H1 (cell line): ENCODE results near the gene PCDHGA1. TPM values are rescaled to one million over a fixed set of nuclear protein-coding genes. Genes with fewer than 3 reads are reported as not detected.

Experiments
- CTCF ChIA-PET: fragments of 300-600 bp; sonication (Branson Sonifier 250); formaldehyde crosslinking; loops from one replicate; lab custom pipeline; 2021; ENCODE audit not compliant: partially characterized antibody; lab: Charles Lee
- POLR2A ChIA-PET: fragments of 300-600 bp; sonication (Branson Sonifier 250); formaldehyde crosslinking; loops from one replicate; lab custom pipeline; 2021; ENCODE audit warnings: inconsistent platforms; ENCODE audit not compliant: partially characterized antibody; lab: Charles Lee
- DNase-seq, 2 experiments: peaks; one replicate each; pipeline versions ENCODE4 v3.0.0 to v3.0.0-alpha.2; 2010 to 2022; ENCODE audit warnings: low spot score in 2 of 2, low read depth in 1 of 2, mixed read lengths in 1 of 2
- FAIRE-seq: peaks from 2 replicates; lab custom pipeline; 2011; peaks lifted over from hg19 to GRCh38; lab: Jason Lieb, UNC
- H2AFZ ChIP-seq: 2 replicates; pipeline ENCODE4 v1.8.1; 2012; ENCODE audit warnings: low read length, inconsistent platforms
- H2AK5ac ChIP-seq: 2 replicates; pipeline ENCODE4 v1.6.1; 2013; ENCODE audit warnings: low read depth, low read length
- H2BK120ac ChIP-seq: replicated peaks from 2 replicates; pipeline ENCODE3; 2013; ENCODE audit warnings: low read depth, low read length, inconsistent platforms
- H2BK12ac ChIP-seq: 2 replicates; pipeline ENCODE4 v1.6.1; 2013; ENCODE audit warnings: low read depth, low read length
- H2BK15ac ChIP-seq: 2 replicates; pipeline ENCODE4 v1.6.1; 2013; ENCODE audit warnings: low read length
- H2BK20ac ChIP-seq: 2 replicates; pipeline ENCODE4 v1.6.1; 2013; ENCODE audit warnings: low read length
- H2BK5ac ChIP-seq: 2 replicates; pipeline ENCODE4 v1.6.1; 2013; ENCODE audit warnings: low read depth, low read length
- H3K14ac ChIP-seq: 2 replicates; pipeline ENCODE4 v1.6.1; 2013; ENCODE audit warnings: inconsistent platforms; ENCODE audit not compliant: insufficient read length
- H3K18ac ChIP-seq: 2 replicates; pipeline ENCODE4 v1.6.1; 2013; ENCODE audit warnings: low read length; ENCODE audit errors: extremely low read depth
- H3K23ac ChIP-seq: 2 replicates; pipeline ENCODE4 v1.6.1; 2013; ENCODE audit warnings: inconsistent platforms; ENCODE audit not compliant: insufficient read length
- H3K23me2 ChIP-seq: 2 replicates; pipeline ENCODE4 v1.6.1; 2013; ENCODE audit warnings: low read depth, low read length
- H3K27ac ChIP-seq: 2 replicates; pipeline ENCODE4 v1.6.1; 2011; ENCODE audit warnings: low read depth, low read length, inconsistent platforms
- H3K27me3 ChIP-seq, 4 experiments: replicated peaks in 1 of 4; 1 replicate in 1 of 4; 2 replicates in 3 of 4; pipeline versions ENCODE4 v1.6.1 to v1.8.1; 2011 to 2013; ENCODE audit warnings: low read length in 3 of 4, mild to moderate bottlenecking in 3 of 4, inconsistent platforms in 2 of 4, mixed read lengths in 2 of 4, moderate library complexity in 1 of 4; ENCODE audit not compliant: control insufficient read depth in 3 of 4, insufficient read depth in 3 of 4; ENCODE audit errors: extremely low read depth in 1 of 4
- H3K36me3 ChIP-seq, 4 experiments: 2 replicates each; pipeline versions ENCODE4 v1.6.1 to v1.8.1; 2011 to 2013; ENCODE audit warnings: mild to moderate bottlenecking in 4 of 4, low read length in 3 of 4, moderate library complexity in 2 of 4, control low read depth in 1 of 4, inconsistent platforms in 1 of 4; ENCODE audit not compliant: insufficient read depth in 4 of 4, control insufficient read depth in 2 of 4
- H3K4ac ChIP-seq: replicated peaks from 2 replicates; pipeline ENCODE3; 2013; ENCODE audit warnings: low read length, low read depth, mixed read lengths, inconsistent platforms; ENCODE audit not compliant: insufficient read length
- H3K4me1 ChIP-seq, 4 experiments: replicated peaks in 1 of 4; 1 replicate in 1 of 4; 2 replicates in 3 of 4; pipeline versions ENCODE4 v1.6.1 to v1.8.1; 2011 to 2013; ENCODE audit warnings: low read length in 3 of 4, inconsistent platforms in 2 of 4, mixed read lengths in 1 of 4; ENCODE audit not compliant: insufficient read depth in 4 of 4, control insufficient read depth in 3 of 4
- H3K4me2 ChIP-seq, 2 experiments: 2 replicates each; pipeline versions ENCODE4 v1.6.1 to v1.8.1; 2011 to 2013; ENCODE audit warnings: low read depth in 2 of 2, low read length in 2 of 2, control low read depth in 1 of 2, inconsistent platforms in 1 of 2, mild to moderate bottlenecking in 1 of 2; ENCODE audit not compliant: insufficient read depth in 1 of 2
- H3K4me3 ChIP-seq, 4 experiments: fragments of 200-600, 300-600 bp in 1 of 4; sonication (generic), shearing (Covaris generic), sonication (Bioruptor Twin) in 1 of 4; 2 replicates each; pipeline versions ENCODE4 v1.5.1 to v1.8.1; 2011 to 2016; ENCODE audit warnings: low read length in 4 of 4, low read depth in 3 of 4, control low read depth in 2 of 4, inconsistent platforms in 2 of 4, mild to moderate bottlenecking in 2 of 4, mixed read lengths in 1 of 4, moderate library complexity in 1 of 4; ENCODE audit not compliant: insufficient read depth in 2 of 4; ENCODE audit errors: extremely low read depth in 1 of 4
- H3K56ac ChIP-seq: replicated peaks from 2 replicates; pipeline ENCODE3; 2013; ENCODE audit warnings: low read depth, mild to moderate bottlenecking, mixed read lengths, low read length, inconsistent platforms; ENCODE audit not compliant: insufficient read length
- H3K79me1 ChIP-seq: 2 replicates; pipeline ENCODE4 v1.6.1; 2013; ENCODE audit warnings: low read depth, low read length, control low read depth
- H3K79me2 ChIP-seq, 2 experiments: 2 replicates each; pipeline versions ENCODE4 v1.6.1 to v1.8.1; 2012 to 2013; ENCODE audit warnings: low read length in 2 of 2, mild to moderate bottlenecking in 2 of 2, inconsistent platforms in 1 of 2; ENCODE audit not compliant: insufficient read depth in 2 of 2, control insufficient read depth in 1 of 2
- H3K9ac ChIP-seq, 4 experiments: replicated peaks in 1 of 4; 1 replicate in 1 of 4; 2 replicates in 3 of 4; pipeline versions ENCODE4 v1.6.1 to v1.8.1; 2011 to 2013; ENCODE audit warnings: low read depth in 3 of 4, low read length in 3 of 4, control low read depth in 2 of 4, mild to moderate bottlenecking in 2 of 4, moderate library complexity in 2 of 4, inconsistent platforms in 1 of 4; ENCODE audit errors: extremely low read depth in 1 of 4
- H3K9me3 ChIP-seq, 2 experiments: 2 replicates each; pipeline versions ENCODE4 v1.6.1 to v1.8.1; 2012 to 2013; ENCODE audit warnings: mild to moderate bottlenecking in 2 of 2, moderate library complexity in 2 of 2, control low read depth in 1 of 2, inconsistent platforms in 1 of 2, low read depth in 1 of 2, low read length in 1 of 2, mixed read lengths in 1 of 2; ENCODE audit not compliant: insufficient read depth in 2 of 2
- H4K20me1 ChIP-seq, 2 experiments: replicated peaks in 1 of 2; 2 replicates each; pipeline versions ENCODE3 to v1.8.1; 2011 to 2013; ENCODE audit warnings: inconsistent platforms in 2 of 2, low read length in 2 of 2, mild to moderate bottlenecking in 1 of 2; ENCODE audit not compliant: insufficient read depth in 2 of 2, control insufficient read depth in 1 of 2
- H4K5ac ChIP-seq: 2 replicates; pipeline ENCODE4 v1.6.1; 2013; ENCODE audit warnings: low read length, low read depth, mixed read lengths, inconsistent platforms; ENCODE audit not compliant: insufficient read length
- H4K8ac ChIP-seq: 2 replicates; pipeline ENCODE4 v1.8.0; 2013; ENCODE audit warnings: mild to moderate bottlenecking, moderate library complexity, low read length, inconsistent platforms; ENCODE audit not compliant: insufficient read depth; ENCODE audit errors: extremely low read depth
- H4K91ac ChIP-seq: replicated peaks from 2 replicates; pipeline ENCODE3; 2013; ENCODE audit warnings: low read length, mixed read lengths, inconsistent platforms; ENCODE audit not compliant: insufficient read length
- ATF2 ChIP-seq: IDR thresholded peaks from 2 replicates; pipeline ENCODE4 v1.6.1; 2012; ENCODE audit warnings: low read length, inconsistent platforms
- YY1 ChIP-seq: IDR thresholded peaks from 2 replicates; pipeline ENCODE4 v1.6.1; 2011; ENCODE audit warnings: low read depth, mild to moderate bottlenecking, low read length
- WGBS, 2 experiments: shearing (Covaris generic) in 1 of 2; methylation state at CpG; one replicate each; pipeline versions ENCODE4 v1.1.6 to v1.1.7; 2013 to 2015; ENCODE audit warnings: low lambda C conversion rate in 2 of 2, mixed read lengths in 2 of 2, inconsistent platforms in 1 of 2, low coverage in 1 of 2, missing lambda C conversion rate in 1 of 2; ENCODE audit not compliant: insufficient replicate concordance in 2 of 2, insufficient coverage in 1 of 2, insufficient read length in 1 of 2; ENCODE audit errors: extremely low coverage in 1 of 2, missing lambda C conversion rate in 1 of 2; 5-methylcytosine and 5-hydroxymethylcytosine counted together
- polyA plus RNA-seq, 7 experiments: library from polyadenylated mRNA; depleted of rRNA in 3 of 7; stranded (reverse) in 5 of 7; unstranded in 2 of 7; fragments of >200 nt in 5 of 7; fragments of 200-250 nt in 2 of 7; gene quantifications; 1 replicate in 5 of 7; 2 replicates in 1 of 7; 4 replicates in 1 of 7; pipeline versions ENCODE4 v1.2.1 to v1.2.3, GENCODE V29; 2011 to 2013; ENCODE audit warnings: missing spikeins in 2 of 7, mixed read lengths in 2 of 7
- total RNA-seq: library from RNA; stranded (reverse); fragmentation: NEBNext Ultra II Directional; extraction: Animal tissue kit (Norgen Biotek cat#: 25700); gene quantifications from 2 replicates; pipeline ENCODE4 v1.2.1, GENCODE V29; 2021

Gene PCDHGA1
- total and polyA plus RNA-seq, 2 of the 8 experiments (the other 6 are each of a cell fraction or from before 2014, with no cell fraction given) = 0.57 to 0.89 TPM

GRCh38 chr5:141493500-141494422 lies 163.4 kb downstream of the PCDHGA1 start:
- 91% methylated on average over 10 of the region's 10 CpGs; no CpG with 5 or more reads in 1 of the 2 experiments for WGBS, 2 experiments
- Histone ChIP-seq H4K5ac (no peak overlapping the region), H3K27me3 (peaks cover 13 to 40% (median 36%) of the 10 kb centered on the region in 4 experiments; a peak in 6 of 7 replicates), H4K8ac (peak overlapping the region; percentile 41; the same call in 1 of the 2 replicates), H3K79me1 (peaks cover 4% of the 10 kb centered on the region), H4K91ac (no peak overlapping the region), H3K9me3 (no peaks in the 10 kb centered on the region), H3K23me2 (peaks cover 24% of the 10 kb centered on the region; the same call in 1 of the 2 replicates), H2BK120ac (no peak overlapping the region), H3K27ac (no peak overlapping the region), H3K18ac (0 out of 2 replicates have a peak overlapping the region, but pooled peaks have one; percentile 60), H3K4me3 (peak overlapping the region in 1 of 4 experiments; percentile 41; a peak in 1 of 8 replicates), H2AK5ac (peak overlapping the region; percentile 87; the same call in 1 of the 2 replicates), H4K20me1 (peaks cover 2 to 10% of the 10 kb centered on the region in 2 experiments), H2BK15ac (0 out of 2 replicates have a peak overlapping the region, but pooled peaks have one; percentile 93), H3K36me3 (no peaks in the 10 kb centered on the region), H3K79me2 (no peaks in the 10 kb centered on the region), H3K4me1 (peaks cover 6 to 37% (median 26%) of the 10 kb centered on the region in 4 experiments), H3K14ac (no peak overlapping the region), H3K4me2 (peak overlapping the region; percentile 55 to 82; a peak in 3 of 4 replicates), H3K56ac (no peak overlapping the region), H2BK5ac (no peak overlapping the region), H2AFZ (no peak overlapping the region), H3K4ac (no peak overlapping the region), H3K9ac (no peak overlapping the region), H3K23ac (no peak overlapping the region), H2BK12ac (peak overlapping the region; percentile 83; the same call in 1 of the 2 replicates), H2BK20ac (no peak overlapping the region)
- no peak for DNase-seq
- TF ChIP-seq YY1 (peak; percentile 60; the same call in 1 of the 2 replicates), ATF2 (no peak)
- POLR2A ChIA-PET = interaction anchor here (0.8 to 5.0 kb wide), 5 partner anchors 9 to 31 kb away, joined by 3 to 33 read pairs (median 17); partner anchors contain the start of gene PCDHGC4
- FAIRE-seq = no peak
- CTCF ChIA-PET = interaction anchor here (0.7 to 50.9 kb wide), 21 partner anchors 9 to 410 kb away, joined by 3 to 1236 read pairs (median 4); partner anchors contain the start of genes PCDHB11, PCDHB15, PCDHB16 and PCDHGA1
